SK-N-MC (cell line): ENCODE data around the gene TBC1D22B.

Experiments used
- EZH2 ChIP-seq: fragments of 200-600 bp; sonication (generic); IDR thresholded peaks from one replicate; pipeline ENCODE4 v1.6.1; 2017; ENCODE audit warnings: antibody characterized with exemption
- POLR2AphosphoS5 ChIP-seq: IDR thresholded peaks from 2 replicates; pipeline ENCODE4 v1.6.1; 2012; ENCODE audit warnings: mild to moderate bottlenecking, low read depth, low read length, borderline replicate concordance

DNA sequence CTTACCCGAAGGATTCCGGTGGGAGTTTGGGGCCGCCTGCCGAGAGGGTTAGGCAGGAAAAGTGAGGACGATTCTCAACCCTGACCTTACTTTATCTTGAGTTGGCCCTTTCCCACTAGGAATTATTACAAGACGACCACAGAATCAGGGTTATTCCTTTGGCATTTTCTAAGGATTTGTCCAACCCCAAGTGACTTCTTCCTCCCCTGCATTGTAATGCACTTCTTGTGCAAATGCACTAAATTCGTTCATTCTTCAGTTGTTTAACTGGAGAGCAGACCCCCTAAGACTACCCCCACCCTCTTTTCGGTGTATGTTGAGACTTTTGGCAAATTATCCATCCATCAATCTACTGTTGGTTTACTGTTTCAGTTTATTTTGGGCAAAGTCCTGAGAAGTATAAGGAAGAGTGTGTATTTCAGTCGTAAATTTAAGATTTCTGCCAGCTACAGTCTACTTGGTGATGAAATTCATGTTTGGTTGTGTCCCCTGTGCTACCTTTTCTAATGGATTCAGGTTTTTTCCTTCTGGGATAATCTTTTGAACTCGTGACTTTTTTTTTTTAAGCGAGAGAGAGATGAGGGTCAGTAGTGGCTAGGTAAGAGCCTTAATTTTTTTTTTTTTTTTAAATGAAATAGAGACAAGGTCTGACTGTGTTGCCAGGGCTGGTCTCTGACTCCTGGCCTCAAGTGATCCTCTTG lies 983 bp downstream of the TBC1D22B start:
- TF ChIP-seq POLR2AphosphoS5 (no peak), EZH2 (no peak)
